HEK293T (cell line): ENCODE results near the gene HS3ST3A1.

Experiments used
- BHLHE40 ChIP-seq: fragments of 450-650 bp; IDR thresholded peaks from 2 replicates; pipeline ENCODE4 v1.6.1; 2016; ENCODE audit warnings: mild to moderate bottlenecking, moderate library complexity, borderline replicate concordance
- ELF4 ChIP-seq: fragments of 450-650 bp; IDR thresholded peaks from 2 replicates; pipeline ENCODE4 v1.6.1; 2017; ENCODE audit warnings: antibody characterized with exemption
- FOXA1 ChIP-seq: fragments of 450-650 bp; IDR thresholded peaks from 2 replicates; pipeline ENCODE4 v1.6.1; 2016; ENCODE audit warnings: mild to moderate bottlenecking
- FOXM1 ChIP-seq: fragments of 450-650 bp; IDR thresholded peaks from 2 replicates; pipeline ENCODE4 v1.6.1; 2017; ENCODE audit warnings: mild to moderate bottlenecking, borderline replicate concordance
- HDGF ChIP-seq: fragments of 450-650 bp; IDR thresholded peaks from 2 replicates; pipeline ENCODE4 v1.6.1; 2017; ENCODE audit warnings: antibody characterized with exemption, borderline replicate concordance
- NFRKB ChIP-seq: fragments of 450-650 bp; IDR thresholded peaks from 2 replicates; pipeline ENCODE4 v1.6.1; 2016; ENCODE audit warnings: mild to moderate bottlenecking, moderate library complexity
- SP1 ChIP-seq: fragments of 450-650 bp; IDR thresholded peaks from 2 replicates; pipeline ENCODE4 v1.6.1; 2017
- SUZ12 ChIP-seq: fragments of 450-650 bp; IDR thresholded peaks from 2 replicates; pipeline ENCODE4 v1.6.1; 2016; ENCODE audit warnings: mild to moderate bottlenecking
- ZNF384 ChIP-seq: fragments of 450-650 bp; IDR thresholded peaks from 2 replicates; pipeline ENCODE4 v1.6.1; 2016

DNA sequence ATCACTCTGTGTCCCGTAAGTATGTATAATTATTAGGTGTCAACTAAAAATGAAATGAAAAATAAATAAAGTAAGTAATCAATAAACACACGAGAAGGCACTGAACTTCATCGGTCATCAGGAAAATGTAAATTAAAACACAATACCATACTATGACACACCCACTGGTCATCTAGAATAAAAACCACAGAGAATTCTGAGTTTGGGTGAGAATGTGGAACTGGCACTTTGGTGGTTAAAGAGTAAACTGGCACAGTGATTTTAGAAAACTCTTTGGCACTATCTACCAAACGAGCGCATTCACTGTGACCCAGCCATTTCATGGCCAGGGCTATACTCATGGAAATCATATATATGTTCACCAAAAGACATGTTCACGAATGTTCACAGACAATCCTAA lies 98.2 kb downstream of the HS3ST3A1 start:
- TF ChIP-seq FOXM1 (no peak), NFRKB (no peak), ELF4 (no peak), FOXA1 (no peak), HDGF (no peak), BHLHE40 (no peak), SP1 (no peak), SUZ12 (no peak), ZNF384 (no peak)
